ENCODE measurements around the gene SIRPB2. TPM values are rescaled to one million over a fixed set of nuclear protein-coding genes. Genes with fewer than 3 reads are reported as not detected.

SIRPB2 gene
- polyA plus RNA-seq, 1 donor from 2014 or later = not detected

- H3K36me3 ChIP-seq (ENCODE audit: insufficient read depth, low read length) = no peaks in the 10 kb centered on the region
- H3K9ac ChIP-seq (ENCODE audit: low read length) = no peak overlapping the region
- H3K4me2 ChIP-seq (ENCODE audit: low read length) = no peak overlapping the region
- H3K4me3 ChIP-seq (ENCODE audit: low read length) = no peak overlapping the region
- no peaks in the 10 kb centered on the region for H3K9me3 ChIP-seq (ENCODE audit: low read length)
- no peaks in the 10 kb centered on the region for H3K27me3 ChIP-seq (ENCODE audit: insufficient read depth, low read depth, low read length)
- H3K27ac ChIP-seq (ENCODE audit: low read length) = no peak overlapping the region
- no peaks in the 10 kb centered on the region for H3K9me2 ChIP-seq (ENCODE audit: insufficient read depth, low read length)
- TF ChIP-seq RAD21 (conservative IDR thresholded peaks at IDR 0.05) (no peak), REST (IDR thresholded peaks at IDR 0.05; ENCODE audit: borderline replicate concordance) (no peak), EP300 (conservative IDR thresholded peaks at IDR 0.05; ENCODE audit: poor library complexity, severe bottlenecking) (no peak), MXI1 (conservative IDR thresholded peaks at IDR 0.05; ENCODE audit: poor library complexity, severe bottlenecking) (no peak), EZH2 (IDR thresholded peaks at IDR 0.05; ENCODE audit: borderline replicate concordance, insufficient read depth, low read length, poor library complexity, severe bottlenecking) (no peak), CTCF (IDR thresholded peaks at IDR 0.05; ENCODE audit: poor library complexity, severe bottlenecking) (no peak), POLR2AphosphoS5 (IDR thresholded peaks at IDR 0.05) (no peak), TAF1 (IDR thresholded peaks at IDR 0.05; ENCODE audit: low read depth) (no peak), SMC3 (conservative IDR thresholded peaks at IDR 0.05; ENCODE audit: poor library complexity) (no peak)
- no peaks in the 10 kb centered on the region for H4K20me1 ChIP-seq (ENCODE audit: insufficient read depth)
- H2AFZ ChIP-seq (ENCODE audit: low read depth, low read length) = no peak overlapping the region
- H3F3A ChIP-seq (ENCODE audit: insufficient read depth, low read length, poor library complexity, severe bottlenecking) = no peaks in the 10 kb centered on the region
- H3K79me2 ChIP-seq (replicated peaks; ENCODE audit: insufficient read depth, low read length) = peaks cover 17% of the 10 kb centered on the region
Measured at GRCh38 chr20:1469306-1469905, 21.8 kb downstream of the SIRPB2 start.

- Histone ChIP-seq H2AFZ (ENCODE audit: low read depth, low read length) (no peak overlapping the region), H3K9me2 (ENCODE audit: insufficient read depth, low read length) (no peaks in the 10 kb centered on the region), H3K36me3 (ENCODE audit: insufficient read depth, low read length) (no peaks in the 10 kb centered on the region), H3K4me2 (ENCODE audit: low read length) (no peak overlapping the region), H3K9ac (ENCODE audit: low read length) (no peak overlapping the region), H3K4me3 (ENCODE audit: low read length) (no peak overlapping the region), H3K27ac (ENCODE audit: low read length) (no peak overlapping the region), H3K27me3 (ENCODE audit: insufficient read depth, low read depth, low read length) (no peaks in the 10 kb centered on the region), H4K20me1 (ENCODE audit: insufficient read depth) (no peaks in the 10 kb centered on the region), H3K79me2 (replicated peaks; ENCODE audit: insufficient read depth, low read length) (peaks cover 18% of the 10 kb centered on the region), H3K9me3 (ENCODE audit: low read length) (no peaks in the 10 kb centered on the region), H3F3A (ENCODE audit: insufficient read depth, low read length, poor library complexity, severe bottlenecking) (no peaks in the 10 kb centered on the region)
- TF ChIP-seq CTCF (IDR thresholded peaks at IDR 0.05; ENCODE audit: poor library complexity, severe bottlenecking) (no peak), MXI1 (conservative IDR thresholded peaks at IDR 0.05; ENCODE audit: poor library complexity, severe bottlenecking) (no peak), EZH2 (IDR thresholded peaks at IDR 0.05; ENCODE audit: borderline replicate concordance, insufficient read depth, low read length, poor library complexity, severe bottlenecking) (no peak), EP300 (conservative IDR thresholded peaks at IDR 0.05; ENCODE audit: poor library complexity, severe bottlenecking) (no peak), RAD21 (conservative IDR thresholded peaks at IDR 0.05) (no peak), SMC3 (conservative IDR thresholded peaks at IDR 0.05; ENCODE audit: poor library complexity) (no peak), REST (IDR thresholded peaks at IDR 0.05; ENCODE audit: borderline replicate concordance) (no peak), POLR2AphosphoS5 (IDR thresholded peaks at IDR 0.05) (no peak), TAF1 (IDR thresholded peaks at IDR 0.05; ENCODE audit: low read depth) (no peak)
Measured at GRCh38 chr20:1468117-1468624, 23.0 kb downstream of the SIRPB2 start.
